Endothelial cell of umbilical vein (primary cell): ENCODE measurements around the gene FREM1.

Source experiments
- POLR2A ChIP-seq: IDR thresholded peaks from 2 replicates; pipeline ENCODE4 v1.6.1; 2012; ENCODE audit warnings: low read depth, mild to moderate bottlenecking, control low read depth, low read length
- TF ChIP-seq, protein P1 (sequence below), 2 donors: IDR thresholded peaks; 1 replicate in 1 of 2; 2 replicates in 1 of 2; pipeline ENCODE4 v1.5.1; 2011; ENCODE audit warnings: low read length in 2 of 2, mild to moderate bottlenecking in 2 of 2, moderate library complexity in 2 of 2, control low read depth in 1 of 2, inconsistent platforms in 1 of 2, low read depth in 1 of 2; ENCODE audit not compliant: insufficient read depth in 1 of 2; ENCODE audit errors: extremely low read depth in 1 of 2

- TF ChIP-seq, protein P1, sequence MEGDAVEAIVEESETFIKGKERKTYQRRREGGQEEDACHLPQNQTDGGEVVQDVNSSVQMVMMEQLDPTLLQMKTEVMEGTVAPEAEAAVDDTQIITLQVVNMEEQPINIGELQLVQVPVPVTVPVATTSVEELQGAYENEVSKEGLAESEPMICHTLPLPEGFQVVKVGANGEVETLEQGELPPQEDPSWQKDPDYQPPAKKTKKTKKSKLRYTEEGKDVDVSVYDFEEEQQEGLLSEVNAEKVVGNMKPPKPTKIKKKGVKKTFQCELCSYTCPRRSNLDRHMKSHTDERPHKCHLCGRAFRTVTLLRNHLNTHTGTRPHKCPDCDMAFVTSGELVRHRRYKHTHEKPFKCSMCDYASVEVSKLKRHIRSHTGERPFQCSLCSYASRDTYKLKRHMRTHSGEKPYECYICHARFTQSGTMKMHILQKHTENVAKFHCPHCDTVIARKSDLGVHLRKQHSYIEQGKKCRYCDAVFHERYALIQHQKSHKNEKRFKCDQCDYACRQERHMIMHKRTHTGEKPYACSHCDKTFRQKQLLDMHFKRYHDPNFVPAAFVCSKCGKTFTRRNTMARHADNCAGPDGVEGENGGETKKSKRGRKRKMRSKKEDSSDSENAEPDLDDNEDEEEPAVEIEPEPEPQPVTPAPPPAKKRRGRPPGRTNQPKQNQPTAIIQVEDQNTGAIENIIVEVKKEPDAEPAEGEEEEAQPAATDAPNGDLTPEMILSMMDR (IDR thresholded peaks at IDR 0.05; ENCODE audit: extremely low read depth in 1 of 2, insufficient read depth in 1 of 2, low read depth in 1 of 2, low read length in 2 of 2) = no peak
- no peak for TF ChIP-seq POLR2A
Observed at GRCh38 chr9:14913366-14913765, 3.1 kb upstream of the FREM1 start.
